Stimulated activated CD4-positive, alpha-beta T cell treated with anti-CD3 and anti-CD28 coated beads, Interleukin-4, amount 100 ng/mL, for 4 hours (primary cell): Measurements from ENCODE around the gene SMG7.

Source experiments
- DNase-seq, 2 experiments: peaks; one replicate each; pipeline ENCODE4 v3.0.0-alpha.2; 2020

The SMG7 gene

DNA sequence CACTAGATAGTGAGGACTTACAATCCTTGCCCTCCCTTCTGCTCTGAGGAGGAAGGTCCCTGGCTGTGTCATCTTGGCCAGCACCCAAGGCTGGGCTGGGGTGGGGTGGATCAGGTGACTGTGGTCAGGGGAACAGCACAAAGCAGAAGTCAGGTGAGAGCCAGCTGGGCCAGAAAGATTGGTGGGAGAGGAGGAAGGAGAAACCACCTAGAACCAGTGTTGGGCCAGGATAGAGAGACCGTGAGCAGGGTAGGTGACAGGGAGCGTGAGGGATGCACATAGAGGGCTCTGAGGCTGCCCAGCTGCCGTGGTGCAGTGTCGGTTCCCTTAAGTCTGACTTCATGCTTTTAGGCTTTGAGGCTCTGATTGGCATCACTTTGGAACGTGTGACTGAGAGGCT, 95.3 kb downstream of the SMG7 start:
- no peak for DNase-seq

DNA sequence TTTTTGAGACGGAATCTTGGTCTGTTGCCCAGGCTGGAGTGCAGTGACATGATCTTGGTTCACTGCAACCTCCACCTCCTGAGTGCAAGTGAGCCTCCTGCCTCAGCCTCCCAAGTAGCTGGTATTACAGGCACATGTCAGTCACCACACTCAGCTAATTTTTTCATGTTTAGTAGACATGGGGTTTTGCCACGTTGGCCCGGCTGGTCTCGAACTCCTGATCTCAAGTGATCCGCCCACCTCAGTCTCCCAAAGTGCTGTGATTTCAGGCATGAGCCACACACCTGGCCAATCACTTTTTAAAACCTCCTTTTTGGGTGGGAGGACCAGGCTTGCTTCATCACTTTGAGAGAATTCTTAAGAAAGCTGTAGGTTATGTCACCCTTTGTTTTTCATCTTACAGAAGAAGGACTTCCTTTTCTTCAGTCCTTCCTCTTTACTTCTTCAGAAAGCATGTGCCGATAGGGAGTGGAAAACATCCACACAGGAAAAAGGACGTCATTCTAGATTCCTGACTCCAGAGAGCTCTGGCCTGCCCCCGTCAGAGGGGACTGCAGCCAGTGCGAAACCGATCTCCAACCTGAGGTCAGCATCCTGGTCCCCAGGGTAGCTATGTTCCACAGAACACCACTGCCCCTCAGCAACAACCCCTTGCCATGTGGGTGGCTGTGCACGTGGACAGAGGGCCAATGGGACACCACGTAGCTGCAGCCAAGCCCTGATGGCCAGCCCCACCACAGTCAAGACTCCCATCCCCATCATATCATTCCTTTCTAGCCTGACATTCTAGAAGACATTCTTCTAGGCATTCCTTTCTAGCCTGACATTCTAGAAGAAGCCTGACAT, 96.1 kb downstream of the SMG7 start:
- DNase-seq, result no peak

- no peak for DNase-seq
These were observed 96.8 kb downstream of the SMG7 start for GRCh38 chr1:183569141-183569540.

DNA sequence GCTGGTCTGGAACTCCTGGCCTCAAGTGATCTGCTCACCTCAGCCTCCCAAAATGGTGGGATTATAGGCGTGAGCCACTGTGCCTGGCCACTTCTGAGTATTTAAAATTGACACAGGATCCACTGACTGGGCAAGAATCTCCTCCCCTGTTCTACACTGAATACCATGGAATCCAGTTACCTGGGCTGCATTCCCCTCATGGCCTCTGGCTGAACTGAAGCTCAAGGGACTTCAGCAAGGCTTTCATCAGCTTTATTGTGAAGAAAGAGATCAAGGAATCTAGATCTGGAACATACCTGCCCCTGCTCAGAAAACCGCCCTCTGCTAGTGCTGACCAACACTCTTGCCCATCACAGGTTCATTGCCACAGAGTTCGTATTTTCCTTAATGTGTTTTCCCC, 97.5 kb downstream of the SMG7 start:
- DNase-seq, result no peak

- DNase-seq, result no peak
These were observed 98.2 kb downstream of the SMG7 start for GRCh38 chr1:183570451-183570850.

DNA sequence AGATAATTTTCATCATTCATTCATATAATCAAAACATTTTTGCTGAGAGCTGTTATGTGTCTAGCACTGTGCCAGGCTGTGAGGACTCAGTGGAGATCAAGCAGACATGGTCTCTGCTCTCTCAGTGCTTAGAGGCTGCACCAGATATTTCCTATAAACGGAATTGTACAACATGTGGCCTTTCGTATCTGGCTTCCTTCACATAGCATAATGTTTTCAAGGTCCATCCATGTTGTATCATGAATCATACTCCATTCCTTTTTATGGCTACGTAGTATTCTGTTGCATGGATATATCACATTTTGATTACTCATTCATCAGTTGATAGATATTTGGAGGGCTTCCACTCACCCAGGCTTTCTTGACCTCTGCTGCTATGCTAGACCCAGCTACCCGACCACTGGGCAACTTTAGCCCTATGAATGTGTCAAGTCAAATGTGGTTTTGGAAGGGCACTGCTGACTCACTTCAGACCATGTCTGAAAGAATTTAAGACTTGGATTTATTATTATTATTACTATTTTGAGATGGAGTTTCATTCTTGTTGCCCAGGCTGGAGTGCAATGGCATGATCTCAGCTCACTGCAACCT, 99.5 kb downstream of the SMG7 start:
- DNase-seq, result no peak

- no peak for DNase-seq
These were observed 100.4 kb downstream of the SMG7 start for GRCh38 chr1:183572721-183573120.

- no peak for DNase-seq
These were observed 103.3 kb downstream of the SMG7 start for GRCh38 chr1:183575606-183576005.

- DNase-seq, result no peak
These were observed 104.2 kb downstream of the SMG7 start for GRCh38 chr1:183576537-183576936.

- no peak for DNase-seq
These were observed 105.7 kb downstream of the SMG7 start for GRCh38 chr1:183577897-183578465.

DNA sequence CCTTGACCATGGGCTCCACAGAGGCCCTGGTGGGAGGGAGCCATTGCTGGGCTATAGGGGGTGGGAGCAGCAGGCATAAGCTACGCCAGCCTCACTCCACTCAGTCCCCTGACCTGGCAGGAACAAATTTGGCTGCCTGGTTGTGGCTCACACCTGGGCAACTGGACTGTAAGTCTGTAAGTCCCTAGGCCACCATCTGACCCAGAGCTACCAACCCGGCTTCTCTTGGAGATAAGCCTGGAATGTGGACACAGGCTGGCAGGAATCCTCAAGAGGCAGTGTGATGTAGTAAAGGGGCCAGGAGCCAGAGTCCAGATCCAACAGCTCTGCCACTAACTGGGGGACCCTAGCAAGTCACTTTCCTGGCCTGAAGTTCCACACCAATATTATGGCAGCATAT, 106.6 kb downstream of the SMG7 start:
- no peak for DNase-seq

GRCh38 chr1:183580281-183580682, 108.0 kb downstream of the SMG7 start:
- DNase-seq, result no peak

GRCh38 chr1:183582021-183582713, 109.9 kb downstream of the SMG7 start:
- DNase-seq, result no peak

DNA sequence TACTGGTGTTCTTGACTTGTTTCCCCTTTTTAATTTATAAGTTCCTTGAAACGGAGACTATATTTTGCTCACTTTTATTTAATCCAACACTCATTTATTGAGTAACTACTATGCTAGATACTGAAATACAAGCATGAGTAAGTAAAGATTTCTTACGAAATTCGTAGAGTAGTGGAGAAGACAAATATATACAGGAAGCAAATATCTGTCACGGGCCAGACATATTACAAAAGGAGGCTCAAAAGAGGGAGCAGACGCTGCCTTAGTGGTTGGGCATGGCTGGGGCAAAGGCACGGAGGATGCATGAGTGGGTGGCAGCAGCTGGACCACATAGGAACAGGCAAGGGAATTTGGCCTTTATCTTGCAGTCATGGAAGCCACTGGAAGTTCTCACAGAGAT, 111.2 kb downstream of the SMG7 start:
- DNase-seq, result no peak

GRCh38 chr1:183584147-183584546, 111.8 kb downstream of the SMG7 start:
- no peak for DNase-seq

- DNase-seq, result no peak
These were observed 112.7 kb downstream of the SMG7 start for GRCh38 chr1:183585038-183585437.

DNA sequence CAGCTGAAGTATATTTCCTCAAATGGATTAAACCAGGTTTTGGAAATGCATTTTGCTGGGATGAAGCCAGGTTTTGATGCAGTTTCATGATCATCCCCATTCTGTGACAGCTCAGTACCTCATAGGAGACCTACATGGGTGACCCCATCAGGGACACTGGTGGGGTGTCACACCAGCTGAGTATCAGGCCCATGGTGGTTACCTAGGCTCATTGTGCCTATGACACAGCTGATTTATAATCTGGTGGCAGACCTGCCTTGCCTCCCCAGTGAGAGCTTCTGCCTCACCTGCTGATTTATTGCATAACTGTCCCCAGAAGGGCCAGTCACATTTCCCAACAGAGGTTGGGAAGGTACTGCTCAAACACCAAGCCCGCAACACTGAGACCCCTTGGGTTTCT, 114.2 kb downstream of the SMG7 start:
- DNase-seq, result no peak

DNA sequence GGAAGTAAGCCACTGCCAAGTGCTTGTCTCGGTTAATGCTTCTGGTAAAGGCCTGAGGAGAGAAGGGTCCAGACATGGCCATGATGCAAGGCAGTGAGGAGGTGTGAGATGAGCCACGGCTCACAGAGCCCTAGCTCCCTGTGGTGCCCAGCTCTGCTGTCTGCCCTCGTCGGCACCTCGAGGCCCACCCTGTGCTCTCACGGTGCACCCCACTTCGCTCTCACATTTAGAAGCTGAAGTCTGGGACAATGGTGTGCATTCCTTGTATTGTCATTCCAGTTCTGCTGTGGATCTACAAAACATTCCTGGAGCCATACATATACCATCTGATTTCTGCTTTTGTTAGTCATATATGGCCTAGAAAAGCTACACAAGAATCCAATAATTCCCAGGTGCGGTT, 114.6 kb downstream of the SMG7 start:
- DNase-seq, result no peak

DNA sequence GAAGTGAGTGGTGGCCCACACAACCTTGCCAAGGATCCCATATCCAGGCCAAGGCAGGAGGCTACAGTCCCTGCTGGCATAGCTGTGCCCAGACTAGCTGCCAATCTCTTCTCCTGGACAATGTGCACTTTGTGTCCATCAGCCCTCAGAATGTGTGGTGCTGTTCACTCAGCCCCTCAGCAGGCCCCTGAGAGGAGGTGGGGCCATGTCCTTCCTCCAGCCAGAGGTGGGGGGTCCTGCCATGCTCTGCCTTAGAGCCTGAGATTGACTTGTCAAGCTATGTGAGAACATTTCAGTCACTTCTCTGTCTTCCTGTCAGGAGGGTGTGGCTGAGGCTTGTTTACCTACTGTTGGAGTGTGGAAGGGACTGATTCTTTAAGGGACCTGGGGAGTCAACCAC, 116.5 kb downstream of the SMG7 start:
- DNase-seq, result no peak

DNA sequence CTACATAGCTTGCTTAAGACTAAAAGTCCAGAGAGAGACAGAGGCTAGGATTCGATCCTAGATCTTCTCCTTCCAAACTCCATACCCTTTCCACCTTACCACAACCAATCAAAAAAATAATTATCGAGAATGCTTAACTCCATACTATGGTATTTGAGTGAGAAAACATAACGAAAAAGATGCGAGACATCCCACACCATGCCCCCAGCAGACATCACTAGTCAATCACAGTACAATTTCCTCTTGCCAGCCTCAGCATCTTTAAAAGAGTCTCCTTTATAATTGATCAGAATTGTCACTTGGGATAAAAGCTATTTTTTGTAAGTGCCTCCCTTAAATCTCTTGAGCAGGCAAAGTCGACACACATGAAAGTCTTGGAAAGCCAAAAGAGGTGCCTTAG, 117.1 kb downstream of the SMG7 start:
- DNase-seq, result no peak

DNA sequence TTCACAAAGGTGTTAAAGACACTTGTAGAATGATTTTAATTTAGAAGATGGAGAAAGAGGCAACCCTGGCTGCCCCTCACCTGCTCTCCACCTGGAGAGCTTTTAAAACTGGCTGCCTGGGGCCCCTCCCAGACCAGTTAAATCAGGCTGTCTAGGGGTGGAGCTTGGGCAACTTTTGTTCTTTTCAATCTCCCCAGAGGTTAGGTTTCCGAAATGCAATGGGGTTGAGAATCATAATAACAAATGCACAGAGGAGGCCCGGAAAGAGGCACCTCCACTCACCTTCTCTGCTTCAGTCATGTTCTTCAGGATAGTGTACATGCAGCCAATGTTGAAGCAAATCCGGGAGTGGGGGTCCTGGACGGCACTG, 117.6 kb downstream of the SMG7 start:
- no peak for DNase-seq

DNA sequence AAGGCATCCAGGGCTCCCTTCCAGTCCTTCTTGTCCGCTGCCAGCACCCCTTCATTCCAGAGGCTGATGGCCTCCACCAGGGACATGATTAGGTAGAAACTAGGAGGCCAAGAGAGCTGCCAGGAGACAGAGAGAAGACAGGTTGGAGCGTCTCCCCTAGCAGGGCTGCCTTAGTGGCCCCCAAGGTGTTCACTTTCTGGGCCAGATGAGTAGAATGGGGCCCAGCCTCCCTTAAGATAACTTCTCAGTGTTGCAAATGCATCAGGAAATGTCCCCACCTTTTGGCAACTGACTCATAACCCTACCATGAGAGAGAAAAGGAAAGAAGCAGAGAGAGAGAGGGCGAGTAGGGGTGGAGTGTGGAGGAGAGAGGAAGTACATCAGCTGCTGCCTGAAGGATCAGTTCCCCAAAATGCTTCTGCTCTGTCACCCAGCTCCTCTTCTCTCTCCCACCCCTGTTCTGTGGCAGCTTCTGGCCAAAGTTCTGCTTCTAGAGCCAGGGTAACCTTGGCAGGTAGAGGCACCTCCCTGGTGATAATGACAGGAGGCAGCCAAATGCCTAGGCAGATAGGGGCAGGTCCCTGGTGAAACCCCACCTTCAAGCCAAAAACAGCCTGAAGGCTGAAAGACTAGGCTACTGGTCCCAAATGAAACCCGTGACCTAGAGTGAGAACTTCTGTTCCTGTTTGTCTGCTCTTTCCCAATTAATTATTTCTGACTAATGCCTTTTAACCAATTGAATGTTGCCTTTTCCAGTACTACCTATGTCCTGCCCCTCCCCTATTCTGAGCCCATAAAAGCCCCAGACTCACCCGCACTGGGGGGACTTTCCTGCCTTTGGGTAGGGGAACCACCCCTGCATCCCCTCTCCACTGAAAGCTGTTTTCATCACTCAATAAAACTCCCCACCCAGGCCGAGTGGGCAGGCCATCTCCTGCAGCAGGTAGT, 118.2 kb downstream of the SMG7 start, which contains the start of gene NCF2:
Gene NCF2, minus strand, starts transcription at position 216 of the 948 bp plus-strand sequence. Its CDS starts 130 bp downstream, at position 86.
- DNase-seq, result peak; percentile 7 to 12

DNA sequence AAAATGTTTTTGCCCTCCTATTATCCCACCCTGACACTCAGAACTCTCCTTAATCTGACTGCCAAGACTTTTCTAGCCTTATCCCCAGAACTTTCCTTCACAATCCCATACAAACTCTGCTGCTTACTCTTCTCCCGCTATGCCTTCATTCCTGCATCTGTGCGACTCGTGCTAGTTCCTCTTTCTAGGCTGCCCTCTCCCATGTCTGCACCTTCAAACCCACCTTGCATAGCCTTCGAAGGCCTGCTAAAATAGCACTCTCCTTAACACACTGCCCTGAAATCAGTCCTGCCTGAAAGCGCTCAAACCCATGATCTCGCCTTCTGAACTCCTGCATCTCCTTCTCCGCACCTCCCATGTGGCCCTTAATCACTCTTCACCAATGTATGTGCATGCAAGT, 120.4 kb downstream of the SMG7 start:
- DNase-seq, result no peak
